GM20000 (cell line): ENCODE measurements around the gene TOMM7.
"Not testable (repeated sequence)": the region's sequence is repeated elsewhere in the genome, so short reads cannot be mapped to it uniquely, and the experiment has no call there.

ENCODE experiments used
- DNase-seq: peaks from one replicate; pipeline ENCODE4 v3.0.0; 2012; ENCODE audit warnings: low spot score
- TF ChIP-seq, protein P1 (sequence below): IDR thresholded peaks from 2 replicates; pipeline ENCODE4 v1.5.1; 2012; ENCODE audit warnings: mild to moderate bottlenecking, control low read depth; ENCODE audit errors: extremely low read depth, missing control alignments

The TOMM7 gene

GRCh38 chr7:22853674-22854157 lies 31.1 kb upstream of the TOMM7 start:
- DNase-seq: no peak
- TF ChIP-seq, protein P1, sequence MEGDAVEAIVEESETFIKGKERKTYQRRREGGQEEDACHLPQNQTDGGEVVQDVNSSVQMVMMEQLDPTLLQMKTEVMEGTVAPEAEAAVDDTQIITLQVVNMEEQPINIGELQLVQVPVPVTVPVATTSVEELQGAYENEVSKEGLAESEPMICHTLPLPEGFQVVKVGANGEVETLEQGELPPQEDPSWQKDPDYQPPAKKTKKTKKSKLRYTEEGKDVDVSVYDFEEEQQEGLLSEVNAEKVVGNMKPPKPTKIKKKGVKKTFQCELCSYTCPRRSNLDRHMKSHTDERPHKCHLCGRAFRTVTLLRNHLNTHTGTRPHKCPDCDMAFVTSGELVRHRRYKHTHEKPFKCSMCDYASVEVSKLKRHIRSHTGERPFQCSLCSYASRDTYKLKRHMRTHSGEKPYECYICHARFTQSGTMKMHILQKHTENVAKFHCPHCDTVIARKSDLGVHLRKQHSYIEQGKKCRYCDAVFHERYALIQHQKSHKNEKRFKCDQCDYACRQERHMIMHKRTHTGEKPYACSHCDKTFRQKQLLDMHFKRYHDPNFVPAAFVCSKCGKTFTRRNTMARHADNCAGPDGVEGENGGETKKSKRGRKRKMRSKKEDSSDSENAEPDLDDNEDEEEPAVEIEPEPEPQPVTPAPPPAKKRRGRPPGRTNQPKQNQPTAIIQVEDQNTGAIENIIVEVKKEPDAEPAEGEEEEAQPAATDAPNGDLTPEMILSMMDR: peak; percentile 22

GRCh38 chr7:22853138-22853537 lies 30.5 kb upstream of the TOMM7 start:
- TF ChIP-seq, protein P1: no peak
- no peak for DNase-seq

DNA sequence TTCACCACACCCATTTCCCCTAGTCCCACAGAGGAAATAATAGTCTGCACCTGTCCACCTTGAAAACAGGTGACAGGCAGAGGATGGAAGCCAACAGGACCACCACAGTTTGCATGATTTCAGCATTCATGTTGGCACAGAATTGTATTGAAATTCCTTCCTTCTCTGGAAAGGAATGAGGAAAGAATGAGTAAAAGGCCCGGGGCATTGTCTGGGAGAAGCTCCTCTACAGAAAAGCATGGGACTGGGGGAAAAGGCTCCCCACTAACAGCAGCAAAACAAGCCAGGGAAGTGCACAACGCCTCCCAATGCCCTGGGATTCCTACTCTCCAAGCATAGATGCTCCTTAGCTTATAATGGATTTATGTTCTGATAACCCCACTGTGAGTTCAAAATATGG lies 28.5 kb upstream of the TOMM7 start:
- TF ChIP-seq, protein P1: no peak
- no peak for DNase-seq

DNA sequence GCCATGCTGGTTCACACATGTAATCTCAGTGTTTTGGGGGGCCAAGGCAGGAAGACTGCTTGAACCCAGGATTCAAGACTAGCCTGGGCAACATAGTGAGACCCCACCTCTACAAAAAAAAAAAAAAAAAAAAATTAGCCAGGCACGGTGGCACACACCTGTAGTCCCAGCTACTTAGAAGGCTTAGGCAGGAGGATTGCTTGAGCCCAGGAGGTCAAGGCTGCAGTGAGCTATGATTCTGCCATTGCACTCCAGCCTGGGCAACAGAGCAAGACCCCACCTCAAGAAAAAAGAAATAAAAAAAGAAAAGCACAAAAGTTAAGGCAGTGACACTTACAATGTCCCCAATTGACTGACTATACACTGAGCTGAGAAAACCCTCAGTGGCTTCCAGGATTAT lies 27.7 kb upstream of the TOMM7 start:
- DNase-seq: not testable (repeated sequence)

DNA sequence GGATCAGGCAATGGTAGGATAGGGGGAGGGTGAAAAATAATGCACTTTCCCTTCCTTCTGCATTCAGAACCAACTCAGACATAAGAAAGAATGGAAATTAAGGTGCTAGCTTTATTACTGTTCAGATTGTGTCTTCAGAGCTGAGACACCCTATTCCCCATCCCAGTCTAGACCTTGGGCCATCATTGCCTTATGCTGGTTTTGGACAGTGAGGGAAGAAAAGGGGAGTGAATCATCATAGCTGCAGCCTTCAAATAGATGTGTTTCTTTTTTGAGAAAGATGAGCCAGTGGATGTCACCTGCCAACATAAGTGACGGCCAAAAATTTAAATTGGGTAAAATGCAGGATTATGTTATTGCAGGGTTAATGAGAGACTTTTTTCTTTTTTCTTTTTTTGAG lies 27.0 kb upstream of the TOMM7 start:
- TF ChIP-seq, protein P1: no peak
- DNase-seq: no peak

- DNase-seq: no peak
- TF ChIP-seq, protein P1: no peak
These were observed 26.5 kb upstream of the TOMM7 start for GRCh38 chr7:22849172-22849571.

DNA sequence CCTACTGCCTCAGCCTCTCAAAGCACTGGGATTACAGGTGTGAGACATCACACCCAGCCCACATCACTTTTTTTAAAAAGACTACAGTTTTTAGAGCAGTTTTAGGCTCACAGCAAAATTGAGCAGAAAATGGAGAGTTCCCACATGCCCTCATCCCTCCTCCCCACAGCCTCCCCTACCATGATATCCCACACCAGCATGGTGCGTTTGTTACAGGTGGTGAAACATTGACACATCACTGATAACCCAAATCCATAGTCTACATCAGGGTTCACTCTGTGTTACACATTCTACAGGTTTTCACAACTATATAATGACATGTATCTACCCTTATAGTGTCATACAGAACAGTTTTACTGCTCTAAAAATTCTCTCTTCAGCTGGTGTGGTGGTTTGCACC lies 24.3 kb upstream of the TOMM7 start:
- DNase-seq: no peak

More for the DNA sequence above, 24.3 kb upstream of the TOMM7 start:
- TF ChIP-seq, protein P1: no peak
